MM.1S (cell line): Measurements from ENCODE around the gene CIB4.

Source experiments
- DNase-seq: peaks from one replicate; pipeline ENCODE4 v3.0.0-alpha.2; 2015
- H2AFZ ChIP-seq: fragments of 300-600 bp; sonication (generic); 2 replicates; pipeline ENCODE4 v1.6.0; 2016; ENCODE audit warnings: antibody characterized with exemption, low read length
- H3F3A ChIP-seq: fragments of 300-600 bp; sonication (generic); 2 replicates; pipeline ENCODE4 v1.6.1; 2016; ENCODE audit warnings: mild to moderate bottlenecking, antibody characterized with exemption, low read length, moderate library complexity, mixed read lengths; ENCODE audit not compliant: insufficient read depth
- H3K27ac ChIP-seq: fragments of 300-600 bp; sonication (generic); 2 replicates; pipeline ENCODE4 v1.5.1; 2016; ENCODE audit warnings: mild to moderate bottlenecking, low read length
- H3K27me3 ChIP-seq: fragments of 300-600 bp; sonication (generic); replicated peaks from 2 replicates; pipeline ENCODE4 v1.6.0; 2016; ENCODE audit warnings: low read length; ENCODE audit not compliant: insufficient read depth
- H3K36me3 ChIP-seq: fragments of 300-600 bp; sonication (generic); replicated peaks from 2 replicates; pipeline ENCODE4 v1.6.1; 2016; ENCODE audit warnings: mild to moderate bottlenecking, low read length, mixed read lengths; ENCODE audit not compliant: insufficient read depth
- H3K4me1 ChIP-seq: fragments of 300-600 bp; sonication (generic); 2 replicates; pipeline ENCODE4 v1.6.1; 2016; ENCODE audit warnings: low read length, mixed read lengths
- H3K4me2 ChIP-seq: fragments of 300-600 bp; sonication (generic); 2 replicates; pipeline ENCODE4 v1.6.0; 2016; ENCODE audit warnings: low read depth, low read length
- H3K4me3 ChIP-seq: fragments of 300-600 bp; sonication (generic); 2 replicates; pipeline ENCODE4 v1.5.1; 2016; ENCODE audit warnings: low read length, mixed read lengths
- H3K79me2 ChIP-seq: fragments of 300-600 bp; sonication (generic); 2 replicates; pipeline ENCODE4 v1.6.1; 2016; ENCODE audit warnings: mixed run types, low read length, mixed read lengths
- H3K9ac ChIP-seq: fragments of 300-600 bp; sonication (generic); 2 replicates; pipeline ENCODE4 v1.6.1; 2016; ENCODE audit warnings: low read length, mixed read lengths
- H3K9me2 ChIP-seq: fragments of 300-600 bp; sonication (generic); replicated peaks from 2 replicates; pipeline ENCODE4 v1.6.1; 2016; ENCODE audit warnings: mild to moderate bottlenecking, low read length, mixed read lengths; ENCODE audit not compliant: insufficient read depth
- H3K9me3 ChIP-seq: fragments of 300-600 bp; sonication (generic); replicated peaks from 2 replicates; pipeline ENCODE4 v1.6.1; 2016; ENCODE audit warnings: mild to moderate bottlenecking, low read length, mixed read lengths; ENCODE audit not compliant: insufficient read depth
- H4K20me1 ChIP-seq: fragments of 300-600 bp; sonication (generic); 2 replicates; pipeline ENCODE4 v1.6.1; 2016; ENCODE audit warnings: mild to moderate bottlenecking, low read length, moderate library complexity, mixed read lengths; ENCODE audit not compliant: insufficient read depth
- CTCF ChIP-seq: fragments of 300-600 bp; sonication (generic); IDR thresholded peaks from 2 replicates; pipeline ENCODE4 v1.5.1; 2016; ENCODE audit warnings: antibody characterized with exemption, low read length, mixed read lengths
- EZH2 ChIP-seq: fragments of 300-600 bp; sonication (generic); optimal IDR thresholded peaks from 2 replicates; pipeline ENCODE3; 2017; ENCODE audit warnings: low read depth, mild to moderate bottlenecking, antibody characterized with exemption, low read length, mixed read lengths
- EZH2phosphoT487 ChIP-seq: fragments of 300-600 bp; sonication (generic); IDR thresholded peaks from 2 replicates; pipeline ENCODE4 v1.6.1; 2018; ENCODE audit warnings: antibody characterized with exemption, low read length

Gene CIB4

GRCh38 chr2:26678035-26678434, 36.9 kb upstream of the CIB4 start:
- H3K4me3 ChIP-seq, result no peak overlapping the region
- no peaks in the 10 kb centered on the region for H3K79me2 ChIP-seq
- peaks cover 86% of the 10 kb centered on the region for H3K27me3 ChIP-seq
- H4K20me1 ChIP-seq, result no peaks in the 10 kb centered on the region
- TF ChIP-seq EZH2 (no peak), EZH2phosphoT487 (no peak), CTCF (no peak)
- no peaks in the 10 kb centered on the region for H3K9me3 ChIP-seq
- H3K4me2 ChIP-seq, result no peak overlapping the region
- no peak overlapping the region for H3K27ac ChIP-seq
- no peak overlapping the region for H3K9ac ChIP-seq
- no peak overlapping the region for H2AFZ ChIP-seq
- DNase-seq, result no peak
- no peaks in the 10 kb centered on the region for H3F3A ChIP-seq
- H3K36me3 ChIP-seq, result no peaks in the 10 kb centered on the region
- no peaks in the 10 kb centered on the region for H3K4me1 ChIP-seq
- H3K9me2 ChIP-seq, result no peaks in the 10 kb centered on the region

- H3K79me2 ChIP-seq, result no peaks in the 10 kb centered on the region
- no peaks in the 10 kb centered on the region for H3K9me3 ChIP-seq
- no peak overlapping the region for H3K4me2 ChIP-seq
- H3K9ac ChIP-seq, result no peak overlapping the region
- peaks cover 90% of the 10 kb centered on the region for H3K27me3 ChIP-seq
- H3F3A ChIP-seq, result no peaks in the 10 kb centered on the region
- no peaks in the 10 kb centered on the region for H4K20me1 ChIP-seq
- H3K27ac ChIP-seq, result no peak overlapping the region
- DNase-seq, result no peak
- no peak overlapping the region for H3K4me3 ChIP-seq
- no peak overlapping the region for H2AFZ ChIP-seq
- TF ChIP-seq EZH2, result no peak
- H3K36me3 ChIP-seq, result no peaks in the 10 kb centered on the region
- H3K4me1 ChIP-seq, result no peaks in the 10 kb centered on the region
- H3K9me2 ChIP-seq, result no peaks in the 10 kb centered on the region
Observed at GRCh38 chr2:26675651-26676255, 34.6 kb upstream of the CIB4 start.

GRCh38 chr2:26674771-26675170, 33.6 kb upstream of the CIB4 start:
- no peaks in the 10 kb centered on the region for H3K9me2 ChIP-seq
- H3K79me2 ChIP-seq, result no peaks in the 10 kb centered on the region
- no peak for TF ChIP-seq EZH2phosphoT487
- TF ChIP-seq EZH2, result no peak
- no peak for TF ChIP-seq CTCF
- H3K36me3 ChIP-seq, result no peaks in the 10 kb centered on the region
- peaks cover 89% of the 10 kb centered on the region for H3K27me3 ChIP-seq
- no peak overlapping the region for H3K9ac ChIP-seq
- no peaks in the 10 kb centered on the region for H3K9me3 ChIP-seq
- no peak overlapping the region for H2AFZ ChIP-seq
- no peak for DNase-seq
- H3K4me1 ChIP-seq, result no peaks in the 10 kb centered on the region
- H3F3A ChIP-seq, result no peaks in the 10 kb centered on the region
- H3K4me2 ChIP-seq, result no peak overlapping the region
- no peak overlapping the region for H3K27ac ChIP-seq
- H4K20me1 ChIP-seq, result no peaks in the 10 kb centered on the region
- no peak overlapping the region for H3K4me3 ChIP-seq

- Histone ChIP-seq H3K27me3 (peaks cover 88% of the 10 kb centered on the region), H3K36me3 (no peaks in the 10 kb centered on the region), H3K9ac (no peak overlapping the region), H3K79me2 (no peaks in the 10 kb centered on the region), H3K4me3 (no peak overlapping the region), H3F3A (no peaks in the 10 kb centered on the region), H2AFZ (no peak overlapping the region), H3K4me2 (no peak overlapping the region), H4K20me1 (no peaks in the 10 kb centered on the region), H3K4me1 (no peaks in the 10 kb centered on the region), H3K9me3 (no peaks in the 10 kb centered on the region), H3K27ac (no peak overlapping the region), H3K9me2 (no peaks in the 10 kb centered on the region)
- no peak for DNase-seq
- TF ChIP-seq EZH2, result no peak
Observed at GRCh38 chr2:26674002-26674751, 33.0 kb upstream of the CIB4 start.
